GM12878 (cell line): ENCODE data around the gene TCERG1L. TPM values are rescaled to one million over a fixed set of nuclear protein-coding genes. Genes with fewer than 3 reads are reported as not detected.

Experiments
- ATAC-seq: fragments of 200-7000 bp; cut with Tn5 transposase; 3 replicates; pipeline ENCODE4 v1.9.1; 2020; ENCODE audit warnings: mild to moderate bottlenecking, moderate library complexity
- BruUV-seq: library from RNA; stranded (reverse); fragments of 400-500 nt; replicated peaks from 2 replicates; lab custom pipeline; 2021; lab: Mats Ljungman, UMichigan
- CTCF ChIA-PET: fragments of 300-600 bp; sonication (Branson Sonifier 250); formaldehyde crosslinking; extraction: SDS; loops from one replicate; lab custom pipeline; 2021; ENCODE audit warnings: inconsistent platforms; lab: Yijun Ruan, JAX
- POLR2A ChIA-PET: fragments of 350-600 bp; formaldehyde crosslinking; extraction: SDS; loops from one replicate; lab custom pipeline; 2021; ENCODE audit warnings: inconsistent platforms; lab: Charles Lee
- RAD21 ChIA-PET: fragments of 300-600 bp; sonication (Branson Sonifier 250); formaldehyde crosslinking; loops from one replicate; lab custom pipeline; 2023; ENCODE audit warnings: antibody characterized with exemption; ENCODE audit not compliant: unreplicated experiment; lab: Charles Lee
- SMC1A ChIA-PET: fragments of 300-600 bp; sonication (Branson Sonifier 250); formaldehyde crosslinking; loops from one replicate; lab custom pipeline; 2023; ENCODE audit not compliant: unreplicated experiment, uncharacterized antibody; lab: Charles Lee
- DNase-seq: peaks from one replicate; pipeline ENCODE4 v3.0.0-alpha.2; 2011; ENCODE audit warnings: low read depth, low spot score
- FAIRE-seq: peaks from 3 replicates; lab custom pipeline; 2011; peaks lifted over from hg19 to GRCh38; lab: Jason Lieb, UNC
- H2AFZ ChIP-seq: 2 replicates; pipeline ENCODE4 v1.6.0; 2011; ENCODE audit warnings: low read depth, low read length, control low read depth; ENCODE audit not compliant: control insufficient read depth
- H3K27ac ChIP-seq: 2 replicates; pipeline ENCODE4 v1.5.1; 2011; ENCODE audit warnings: control low read depth; ENCODE audit not compliant: control insufficient read depth, insufficient read depth
- H3K27me3 ChIP-seq, 2 experiments: replicated peaks in 1 of 2; 2 replicates each; pipeline versions ENCODE4 v1.6.0 to v1.6.1; 2011; ENCODE audit warnings: low read length in 1 of 2; ENCODE audit not compliant: control insufficient read depth in 2 of 2, insufficient read depth in 2 of 2
- H3K36me3 ChIP-seq, 2 experiments: 2 replicates each; pipeline ENCODE4 v1.5.1; 2011; ENCODE audit warnings: low read length in 1 of 2; ENCODE audit not compliant: control insufficient read depth in 2 of 2, insufficient read depth in 2 of 2
- H3K4me1 ChIP-seq: 2 replicates; pipeline ENCODE4 v1.6.1; 2011; ENCODE audit warnings: mild to moderate bottlenecking, low read length, moderate library complexity, mixed read lengths; ENCODE audit not compliant: control insufficient read depth, insufficient read depth
- H3K4me2 ChIP-seq: 2 replicates; pipeline ENCODE4 v1.6.0; 2011; ENCODE audit warnings: control low read depth; ENCODE audit not compliant: control insufficient read depth, insufficient read depth
- H3K4me3 ChIP-seq: fragments of 200-600 bp; sonication (generic); 2 replicates; pipeline ENCODE4 v1.5.1; 2016
- H3K79me2 ChIP-seq: 2 replicates; pipeline ENCODE4 v1.6.0; 2011; ENCODE audit warnings: low read length; ENCODE audit not compliant: control insufficient read depth, insufficient read depth
- H3K9ac ChIP-seq: 2 replicates; pipeline ENCODE4 v1.8.0; 2011; ENCODE audit warnings: low read length, control low read depth, mixed read lengths; ENCODE audit not compliant: control insufficient read depth, insufficient read depth
- H3K9me3 ChIP-seq: replicated peaks from 3 replicates; pipeline ENCODE4 v1.5.1; 2011; ENCODE audit warnings: mild to moderate bottlenecking, low read length; ENCODE audit not compliant: control insufficient read depth, insufficient read depth
- H4K20me1 ChIP-seq: 2 replicates; pipeline ENCODE4 v1.6.0; 2011; ENCODE audit not compliant: control insufficient read depth, insufficient read depth
- BACH1 ChIP-seq: fragments of 450-650 bp; IDR thresholded peaks from 2 replicates; pipeline ENCODE4 v1.6.1; 2017; ENCODE audit warnings: mild to moderate bottlenecking, borderline replicate concordance
- BHLHE40 ChIP-seq, 2 experiments: fragments of 450-650 bp in 1 of 2; IDR thresholded peaks; 2 replicates each; pipeline ENCODE4 v1.6.1; 2011 to 2017; ENCODE audit warnings: low read depth in 2 of 2, borderline replicate concordance in 1 of 2, improper control_type of control experiment in 1 of 2, low read length in 1 of 2, mild to moderate bottlenecking in 1 of 2
- BRCA1 ChIP-seq: IDR thresholded peaks from 2 replicates; pipeline ENCODE4 v1.6.1; 2011; ENCODE audit warnings: low read depth, low read length, improper control_type of control experiment
- CBX3 ChIP-seq: fragments of 200-600 bp; sonication (generic); IDR thresholded peaks from 2 replicates; pipeline ENCODE4 v1.6.1; 2016; ENCODE audit warnings: low read depth, borderline replicate concordance
- HCFC1 ChIP-seq: fragments of 150-350 bp; IDR thresholded peaks from 2 replicates; pipeline ENCODE4 v1.6.1; 2014; ENCODE audit warnings: low read length
- KDM1A ChIP-seq: fragments of 200-600 bp; sonication (generic); IDR thresholded peaks from 2 replicates; pipeline ENCODE4 v1.6.1; 2016; ENCODE audit warnings: borderline replicate concordance
- MYC ChIP-seq: IDR thresholded peaks from 2 replicates; pipeline ENCODE4 v1.6.1; 2011; ENCODE audit warnings: mild to moderate bottlenecking, low read length, moderate library complexity, inconsistent platforms; ENCODE audit not compliant: insufficient read depth, insufficient replicate concordance, insufficient read length, severe bottlenecking
- PAX8 ChIP-seq: fragments of 450-650 bp; IDR thresholded peaks from 2 replicates; pipeline ENCODE4 v1.6.1; 2017; ENCODE audit warnings: mild to moderate bottlenecking, moderate library complexity
- SMAD1 ChIP-seq: fragments of 450-650 bp; IDR thresholded peaks from 2 replicates; pipeline ENCODE4 v1.6.1; 2018; ENCODE audit warnings: mild to moderate bottlenecking, low read depth; ENCODE audit not compliant: partially characterized antibody
- YY1 ChIP-seq: IDR thresholded peaks from 2 replicates; pipeline ENCODE4 v1.6.1; 2011; ENCODE audit warnings: low read depth, mild to moderate bottlenecking, low read length
- ZBED1 ChIP-seq: IDR thresholded peaks from 2 replicates; pipeline ENCODE4 v1.6.1; 2016; ENCODE audit warnings: borderline replicate concordance
- ZZZ3 ChIP-seq: IDR thresholded peaks from 2 replicates; pipeline ENCODE4 v1.6.1; 2011; ENCODE audit warnings: low read depth; ENCODE audit not compliant: control insufficient read depth, insufficient read length
- WGBS: methylation state at CpG from one replicate; pipeline ENCODE4 v1.1.6; 2016; ENCODE audit warnings: low lambda C conversion rate; ENCODE audit not compliant: insufficient replicate concordance, insufficient coverage; ENCODE audit errors: missing lambda C conversion rate; 5-methylcytosine and 5-hydroxymethylcytosine counted together
- in situ Hi-C: fragments of 300-500 bp; cut with MboI; formaldehyde crosslinking; loops from 9 replicates; pipeline ENCODE4 v1.14.3; 2018; ENCODE audit warnings: mixed read lengths
- intact Hi-C: fragments of 100-400 bp; cut with micrococcal nuclease; formaldehyde crosslinking; loops from one replicate; pipeline ENCODE4 v1.14.2; 2022; ENCODE audit not compliant: unreplicated experiment
- polyA plus RNA-seq, 11 experiments: library from polyadenylated mRNA; depleted of rRNA in 4 of 11; unstranded in 6 of 11; stranded (reverse) in 5 of 11; fragments of >200 nt; fragmentation: Nextera tagmentation in 4 of 11; fragmentation: Illumina TruSeq in 1 of 11; extraction: Ambion mirVana in 4 of 11; extraction: Trizol in 1 of 11; gene quantifications; 1 replicate in 1 of 11; 2 replicates in 10 of 11; pipeline versions ENCODE4 v1.2.1 to v1.2.3, GENCODE V29; 2011 to 2016; ENCODE audit warnings: inconsistent platforms in 2 of 11, missing spikeins in 2 of 11, low read depth in 1 of 11
- total RNA-seq, 4 experiments: library from RNA; depleted of rRNA in 3 of 4; stranded (reverse); fragments of >200 nt in 3 of 4; fragmentation: Illumina TruSeq in 1 of 4; extraction: Trizol in 1 of 4; gene quantifications; 2 replicates each; pipeline versions ENCODE4 v1.2.1 to v1.2.3, GENCODE V29; 2013 to 2021
- TF ChIP-seq, protein P1 (sequence below): fragments of 450-650 bp; IDR thresholded peaks from 2 replicates; pipeline ENCODE4 v1.6.1; 2016; ENCODE audit warnings: mild to moderate bottlenecking, moderate library complexity, borderline replicate concordance
- TF ChIP-seq, protein P2 (sequence below): IDR thresholded peaks from 2 replicates; pipeline ENCODE4 v1.6.1; 2012; ENCODE audit warnings: mild to moderate bottlenecking, low read depth, low read length
- TF ChIP-seq, protein P3 (sequence below): fragments of 450-650 bp; conservative IDR thresholded peaks from 2 replicates; pipeline ENCODE4 v1.6.1; 2017; ENCODE audit warnings: mild to moderate bottlenecking, moderate library complexity

Gene TCERG1L
- total and polyA plus RNA-seq, 10 of the 15 experiments (the other 5 are each of a cell fraction or from before 2014, with no cell fraction given), result not detected

DNA sequence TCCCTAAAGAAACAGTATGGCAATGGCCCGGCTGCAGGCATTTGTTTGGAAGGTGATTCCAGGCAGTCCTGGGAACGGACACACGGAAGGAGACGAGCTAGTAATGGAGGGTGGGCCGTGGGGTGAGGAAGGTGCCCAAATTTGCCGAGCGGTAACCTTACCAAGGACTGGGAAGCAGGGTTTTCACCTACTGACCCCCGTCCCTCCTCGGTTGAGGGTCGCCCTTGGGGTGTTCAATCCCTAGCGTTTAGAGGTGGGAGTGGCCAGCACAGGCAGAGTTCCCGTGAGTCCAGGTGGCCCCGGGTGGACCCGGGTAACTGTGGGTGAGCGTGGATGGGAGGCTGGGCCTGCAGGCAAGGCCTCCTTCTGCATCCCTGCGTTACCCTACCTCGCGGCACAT is 198.8 kb downstream of the TCERG1L start:
- Histone ChIP-seq H3K36me3 (no peaks in the 10 kb centered on the region), H3K79me2 (no peaks in the 10 kb centered on the region), H3K27me3 (no peaks in the 10 kb centered on the region), H3K9ac (no peak overlapping the region), H3K9me3 (no peaks in the 10 kb centered on the region; the same call in 2 of the 3 replicates), H3K4me3 (no peak overlapping the region), H3K4me2 (no peak overlapping the region), H2AFZ (no peak overlapping the region), H3K4me1 (no peaks in the 10 kb centered on the region), H3K27ac (no peak overlapping the region), H4K20me1 (no peaks in the 10 kb centered on the region)
- intact Hi-C loops, result no loop called here
- BruUV-seq, result no TSS peak
- RAD21 ChIA-PET, result no interaction called here
- 28% methylated on average over 18 of the region's 18 CpGs for WGBS
- POLR2A ChIA-PET, result no interaction called here
- in situ Hi-C loops, result no loop called here
- FAIRE-seq (no peak), ATAC-seq (no peak), DNase-seq (no peak)
- CTCF ChIA-PET, result no interaction called here
- SMC1A ChIA-PET, result no interaction called here
- TF ChIP-seq, protein P1, sequence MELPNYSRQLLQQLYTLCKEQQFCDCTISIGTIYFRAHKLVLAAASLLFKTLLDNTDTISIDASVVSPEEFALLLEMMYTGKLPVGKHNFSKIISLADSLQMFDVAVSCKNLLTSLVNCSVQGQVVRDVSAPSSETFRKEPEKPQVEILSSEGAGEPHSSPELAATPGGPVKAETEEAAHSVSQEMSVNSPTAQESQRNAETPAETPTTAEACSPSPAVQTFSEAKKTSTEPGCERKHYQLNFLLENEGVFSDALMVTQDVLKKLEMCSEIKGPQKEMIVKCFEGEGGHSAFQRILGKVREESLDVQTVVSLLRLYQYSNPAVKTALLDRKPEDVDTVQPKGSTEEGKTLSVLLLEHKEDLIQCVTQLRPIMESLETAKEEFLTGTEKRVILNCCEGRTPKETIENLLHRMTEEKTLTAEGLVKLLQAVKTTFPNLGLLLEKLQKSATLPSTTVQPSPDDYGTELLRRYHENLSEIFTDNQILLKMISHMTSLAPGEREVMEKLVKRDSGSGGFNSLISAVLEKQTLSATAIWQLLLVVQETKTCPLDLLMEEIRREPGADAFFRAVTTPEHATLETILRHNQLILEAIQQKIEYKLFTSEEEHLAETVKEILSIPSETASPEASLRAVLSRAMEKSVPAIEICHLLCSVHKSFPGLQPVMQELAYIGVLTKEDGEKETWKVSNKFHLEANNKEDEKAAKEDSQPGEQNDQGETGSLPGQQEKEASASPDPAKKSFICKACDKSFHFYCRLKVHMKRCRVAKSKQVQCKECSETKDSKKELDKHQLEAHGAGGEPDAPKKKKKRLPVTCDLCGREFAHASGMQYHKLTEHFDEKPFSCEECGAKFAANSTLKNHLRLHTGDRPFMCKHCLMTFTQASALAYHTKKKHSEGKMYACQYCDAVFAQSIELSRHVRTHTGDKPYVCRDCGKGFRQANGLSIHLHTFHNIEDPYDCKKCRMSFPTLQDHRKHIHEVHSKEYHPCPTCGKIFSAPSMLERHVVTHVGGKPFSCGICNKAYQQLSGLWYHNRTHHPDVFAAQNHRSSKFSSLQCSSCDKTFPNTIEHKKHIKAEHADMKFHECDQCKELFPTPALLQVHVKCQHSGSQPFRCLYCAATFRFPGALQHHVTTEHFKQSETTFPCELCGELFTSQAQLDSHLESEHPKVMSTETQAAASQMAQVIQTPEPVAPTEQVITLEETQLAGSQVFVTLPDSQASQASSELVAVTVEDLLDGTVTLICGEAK, result no peak
- TF ChIP-seq YY1 (no peak), MYC (no peak), HCFC1 (no peak), ZZZ3 (no peak), KDM1A (no peak), BRCA1 (no peak), PAX8 (no peak), BACH1 (no peak), BHLHE40 (IDR thresholded peaks at IDR 0.05; ENCODE audit: borderline replicate concordance in 1 of 2, low read depth in 2 of 2, low read length in 1 of 2) (no peak), ZBED1 (no peak), SMAD1 (no peak), CBX3 (no peak)
- TF ChIP-seq, protein P2, sequence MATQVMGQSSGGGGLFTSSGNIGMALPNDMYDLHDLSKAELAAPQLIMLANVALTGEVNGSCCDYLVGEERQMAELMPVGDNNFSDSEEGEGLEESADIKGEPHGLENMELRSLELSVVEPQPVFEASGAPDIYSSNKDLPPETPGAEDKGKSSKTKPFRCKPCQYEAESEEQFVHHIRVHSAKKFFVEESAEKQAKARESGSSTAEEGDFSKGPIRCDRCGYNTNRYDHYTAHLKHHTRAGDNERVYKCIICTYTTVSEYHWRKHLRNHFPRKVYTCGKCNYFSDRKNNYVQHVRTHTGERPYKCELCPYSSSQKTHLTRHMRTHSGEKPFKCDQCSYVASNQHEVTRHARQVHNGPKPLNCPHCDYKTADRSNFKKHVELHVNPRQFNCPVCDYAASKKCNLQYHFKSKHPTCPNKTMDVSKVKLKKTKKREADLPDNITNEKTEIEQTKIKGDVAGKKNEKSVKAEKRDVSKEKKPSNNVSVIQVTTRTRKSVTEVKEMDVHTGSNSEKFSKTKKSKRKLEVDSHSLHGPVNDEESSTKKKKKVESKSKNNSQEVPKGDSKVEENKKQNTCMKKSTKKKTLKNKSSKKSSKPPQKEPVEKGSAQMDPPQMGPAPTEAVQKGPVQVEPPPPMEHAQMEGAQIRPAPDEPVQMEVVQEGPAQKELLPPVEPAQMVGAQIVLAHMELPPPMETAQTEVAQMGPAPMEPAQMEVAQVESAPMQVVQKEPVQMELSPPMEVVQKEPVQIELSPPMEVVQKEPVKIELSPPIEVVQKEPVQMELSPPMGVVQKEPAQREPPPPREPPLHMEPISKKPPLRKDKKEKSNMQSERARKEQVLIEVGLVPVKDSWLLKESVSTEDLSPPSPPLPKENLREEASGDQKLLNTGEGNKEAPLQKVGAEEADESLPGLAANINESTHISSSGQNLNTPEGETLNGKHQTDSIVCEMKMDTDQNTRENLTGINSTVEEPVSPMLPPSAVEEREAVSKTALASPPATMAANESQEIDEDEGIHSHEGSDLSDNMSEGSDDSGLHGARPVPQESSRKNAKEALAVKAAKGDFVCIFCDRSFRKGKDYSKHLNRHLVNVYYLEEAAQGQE, result no peak
- TF ChIP-seq, protein P3, sequence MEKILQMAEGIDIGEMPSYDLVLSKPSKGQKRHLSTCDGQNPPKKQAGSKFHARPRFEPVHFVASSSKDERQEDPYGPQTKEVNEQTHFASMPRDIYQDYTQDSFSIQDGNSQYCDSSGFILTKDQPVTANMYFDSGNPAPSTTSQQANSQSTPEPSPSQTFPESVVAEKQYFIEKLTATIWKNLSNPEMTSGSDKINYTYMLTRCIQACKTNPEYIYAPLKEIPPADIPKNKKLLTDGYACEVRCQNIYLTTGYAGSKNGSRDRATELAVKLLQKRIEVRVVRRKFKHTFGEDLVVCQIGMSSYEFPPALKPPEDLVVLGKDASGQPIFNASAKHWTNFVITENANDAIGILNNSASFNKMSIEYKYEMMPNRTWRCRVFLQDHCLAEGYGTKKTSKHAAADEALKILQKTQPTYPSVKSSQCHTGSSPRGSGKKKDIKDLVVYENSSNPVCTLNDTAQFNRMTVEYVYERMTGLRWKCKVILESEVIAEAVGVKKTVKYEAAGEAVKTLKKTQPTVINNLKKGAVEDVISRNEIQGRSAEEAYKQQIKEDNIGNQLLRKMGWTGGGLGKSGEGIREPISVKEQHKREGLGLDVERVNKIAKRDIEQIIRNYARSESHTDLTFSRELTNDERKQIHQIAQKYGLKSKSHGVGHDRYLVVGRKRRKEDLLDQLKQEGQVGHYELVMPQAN, result no peak
